ENCODE results near the gene KL. TPM values are rescaled to one million over a fixed set of nuclear protein-coding genes. Genes with fewer than 3 reads are reported as not detected.

KL gene
- total and polyA plus RNA-seq, 2 of the 8 experiments (the other 6 are each of a cell fraction or from before 2014, with no cell fraction given): 0.02 TPM; not detected in 1

- Histone ChIP-seq H4K91ac (replicated peaks; ENCODE audit: insufficient read length, low read length) (no peak overlapping the region), H3K4me2 (ENCODE audit: insufficient read depth in 1 of 2, low read depth in 2 of 2, low read length in 2 of 2) (no peak overlapping the region), H4K20me1 (replicated peaks in 1 of 2; ENCODE audit: control insufficient read depth in 1 of 2, insufficient read depth in 2 of 2, low read length in 2 of 2) (no peaks in the 10 kb centered on the region), H3K4me3 (ENCODE audit: extremely low read depth in 1 of 4, insufficient read depth in 2 of 4, low read depth in 3 of 4, low read length in 4 of 4) (no peak overlapping the region), H3K23ac (ENCODE audit: insufficient read length) (no peak overlapping the region), H3K23me2 (ENCODE audit: low read depth, low read length) (no peaks in the 10 kb centered on the region), H3K27ac (ENCODE audit: low read depth, low read length) (no peak overlapping the region), H3K56ac (replicated peaks; ENCODE audit: insufficient read length, low read depth, low read length) (no peak overlapping the region), H3K9ac (replicated peaks in 1 of 4; ENCODE audit: extremely low read depth in 1 of 4, low read depth in 3 of 4, low read length in 3 of 4) (no peak overlapping the region), H2BK15ac (ENCODE audit: low read length) (no peak overlapping the region), H3K36me3 (ENCODE audit: control insufficient read depth in 2 of 4, insufficient read depth in 4 of 4, low read length in 3 of 4) (no peaks in the 10 kb centered on the region), H2BK12ac (ENCODE audit: low read depth, low read length) (no peak overlapping the region), H2BK5ac (ENCODE audit: low read depth, low read length) (no peak overlapping the region), H3K4me1 (replicated peaks in 1 of 4; ENCODE audit: control insufficient read depth in 3 of 4, insufficient read depth in 4 of 4, low read length in 3 of 4) (peaks cover 0 to 2% (median 0%) of the 10 kb centered on the region in 4 experiments; a peak in 2 of 7 replicates), H3K27me3 (replicated peaks in 1 of 4; ENCODE audit: control insufficient read depth in 3 of 4, extremely low read depth in 1 of 4, insufficient read depth in 3 of 4, low read length in 3 of 4) (no peaks in the 10 kb centered on the region), H3K14ac (ENCODE audit: insufficient read length) (no peak overlapping the region), H3K79me2 (ENCODE audit: control insufficient read depth in 1 of 2, insufficient read depth in 2 of 2, low read length in 2 of 2) (no peaks in the 10 kb centered on the region), H3K18ac (ENCODE audit: extremely low read depth, low read length) (no peak overlapping the region), H2AFZ (ENCODE audit: low read length) (no peak overlapping the region), H3K79me1 (ENCODE audit: low read depth, low read length) (no peaks in the 10 kb centered on the region), H2BK120ac (replicated peaks; ENCODE audit: low read depth, low read length) (no peak overlapping the region), H4K8ac (ENCODE audit: extremely low read depth, insufficient read depth, low read length) (no peak overlapping the region), H3K4ac (replicated peaks; ENCODE audit: insufficient read length, low read depth, low read length) (no peak overlapping the region), H4K5ac (ENCODE audit: insufficient read length, low read depth, low read length) (no peak overlapping the region), H2BK20ac (ENCODE audit: low read length) (no peak overlapping the region), H2AK5ac (ENCODE audit: low read depth, low read length) (no peak overlapping the region), H3K9me3 (ENCODE audit: insufficient read depth in 2 of 2, low read depth in 1 of 2, low read length in 1 of 2) (no peaks in the 10 kb centered on the region)
- no peak for DNase-seq (ENCODE audit: low read depth in 1 of 2, low spot score in 2 of 2)
- no peak for FAIRE-seq
- 93% methylated on average over 3 of the region's 3 CpGs; no CpG with 5 or more reads in 1 of the 2 experiments for WGBS, 2 experiments (ENCODE audit: extremely low coverage in 1 of 2, insufficient coverage in 1 of 2, insufficient read length in 1 of 2, insufficient replicate concordance in 2 of 2, low coverage in 1 of 2, low lambda C conversion rate in 2 of 2, missing lambda C conversion rate in 1 of 2)
- ChIA-PET POLR2A (ENCODE audit: partially characterized antibody) (no interaction called here), CTCF (ENCODE audit: partially characterized antibody) (interaction anchor here (0.6 to 2.6 kb wide), 3 partner anchors 10 to 68 kb away, joined by 3 to 16 read pairs (median 4); no protein-coding TSS in a partner anchor)
- TF ChIP-seq CTCF (IDR thresholded peaks at IDR 0.05; ENCODE audit: control extremely low read depth in 1 of 3, insufficient read depth in 1 of 3, low read depth in 1 of 3, low read length in 3 of 3) (no peak), BACH1 (IDR thresholded peaks at IDR 0.05; ENCODE audit: low read length) (no peak), BCL11A (IDR thresholded peaks at IDR 0.05; ENCODE audit: low read depth in 2 of 2, low read length in 2 of 2) (no peak), FOSL1 (IDR thresholded peaks at IDR 0.05; ENCODE audit: insufficient read depth, low read depth, low read length) (no peak), SP2 (IDR thresholded peaks at IDR 0.05; ENCODE audit: low read length) (no peak), CREB1 (IDR thresholded peaks at IDR 0.05) (no peak), SIN3A (conservative IDR thresholded peaks at IDR 0.05 in 1 of 2, IDR thresholded peaks at IDR 0.05 in 1 of 2; ENCODE audit: low read depth in 1 of 2, low read length in 2 of 2) (no peak), YY1 (IDR thresholded peaks at IDR 0.05; ENCODE audit: low read depth, low read length) (no peak), JUN (IDR thresholded peaks at IDR 0.05; ENCODE audit: low read depth, low read length) (no peak), POLR2AphosphoS5 (IDR thresholded peaks at IDR 0.05; ENCODE audit: low read depth, low read length) (no peak), PHF8 (conservative IDR thresholded peaks at IDR 0.05; ENCODE audit: low read depth, low read length) (no peak)
- TF ChIP-seq, protein P1, sequence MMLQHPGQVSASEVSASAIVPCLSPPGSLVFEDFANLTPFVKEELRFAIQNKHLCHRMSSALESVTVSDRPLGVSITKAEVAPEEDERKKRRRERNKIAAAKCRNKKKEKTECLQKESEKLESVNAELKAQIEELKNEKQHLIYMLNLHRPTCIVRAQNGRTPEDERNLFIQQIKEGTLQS (IDR thresholded peaks at IDR 0.05; ENCODE audit: insufficient read depth, low read depth, low read length): no peak
Observed at GRCh38 chr13:33099860-33100259, 83.6 kb downstream of the KL start.
